T-helper 2 cell treated with Interferon-gamma antibody and Interleukin-4, amounts not matched to agents 5 μg/mL and 100 μg/mL, for 36 hours (primary cell): ENCODE results near the gene GGTLC2.
A peak's percentile ranks its signal among the peaks of the same experiment; 100 is the strongest.
"Not testable (repeated sequence)": the region's sequence is repeated elsewhere in the genome, so short reads cannot be mapped to it uniquely, and the experiment has no call there.

Experiments
- DNase-seq: peaks from one replicate; pipeline ENCODE4 v3.0.0; 2021; ENCODE audit warnings: low spot score
- H3K27ac Mint-ChIP-seq: one replicate; pipeline ENCODE4 v1.8.0; 2021; ENCODE audit warnings: mild to moderate bottlenecking, mixed read lengths
- H3K27me3 Mint-ChIP-seq: one replicate; pipeline ENCODE4 v1.8.0; 2021; ENCODE audit warnings: low read depth, mixed read lengths
- H3K36me3 Mint-ChIP-seq: one replicate; pipeline ENCODE4 v1.8.0; 2021; ENCODE audit warnings: low read depth, mixed read lengths
- H3K4me1 Mint-ChIP-seq: one replicate; pipeline ENCODE4 v1.8.0; 2021; ENCODE audit warnings: low read depth, mixed read lengths
- H3K4me3 Mint-ChIP-seq: one replicate; pipeline ENCODE4 v1.8.0; 2022; ENCODE audit warnings: mild to moderate bottlenecking, moderate library complexity, mixed read lengths
- H3K9me3 Mint-ChIP-seq: one replicate; pipeline ENCODE4 v1.8.0; 2021; ENCODE audit warnings: mixed read lengths

GGTLC2 gene

DNA sequence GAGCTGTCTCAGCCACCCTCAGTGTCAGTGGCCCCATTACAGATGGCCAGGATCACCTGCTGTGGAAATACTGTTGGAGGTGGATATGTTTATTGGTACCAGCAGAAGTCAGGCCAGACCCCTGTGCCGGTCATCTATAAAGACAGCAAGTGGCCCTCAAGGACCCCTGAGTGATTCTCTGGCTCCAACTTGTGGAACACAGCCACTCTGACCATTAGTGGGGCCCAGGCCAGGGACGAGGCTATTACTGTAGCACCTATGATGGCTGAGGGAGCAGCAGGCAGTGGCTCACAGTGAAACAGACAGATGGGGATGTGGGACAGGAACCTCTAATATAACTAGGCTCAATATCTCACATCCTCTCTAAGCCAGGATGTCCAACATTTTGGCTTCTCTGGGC, 25.5 kb upstream of the GGTLC2 start:
- no peaks in the 10 kb centered on the region for H3K36me3 Mint-ChIP-seq
- H3K4me1 Mint-ChIP-seq: peaks cover 10% of the 10 kb centered on the region
- no peaks in the 10 kb centered on the region for H3K27me3 Mint-ChIP-seq
- H3K27ac Mint-ChIP-seq: no peak overlapping the region
- H3K4me3 Mint-ChIP-seq: no peak overlapping the region
- no peaks in the 10 kb centered on the region for H3K9me3 Mint-ChIP-seq
- DNase-seq: no peak

DNA sequence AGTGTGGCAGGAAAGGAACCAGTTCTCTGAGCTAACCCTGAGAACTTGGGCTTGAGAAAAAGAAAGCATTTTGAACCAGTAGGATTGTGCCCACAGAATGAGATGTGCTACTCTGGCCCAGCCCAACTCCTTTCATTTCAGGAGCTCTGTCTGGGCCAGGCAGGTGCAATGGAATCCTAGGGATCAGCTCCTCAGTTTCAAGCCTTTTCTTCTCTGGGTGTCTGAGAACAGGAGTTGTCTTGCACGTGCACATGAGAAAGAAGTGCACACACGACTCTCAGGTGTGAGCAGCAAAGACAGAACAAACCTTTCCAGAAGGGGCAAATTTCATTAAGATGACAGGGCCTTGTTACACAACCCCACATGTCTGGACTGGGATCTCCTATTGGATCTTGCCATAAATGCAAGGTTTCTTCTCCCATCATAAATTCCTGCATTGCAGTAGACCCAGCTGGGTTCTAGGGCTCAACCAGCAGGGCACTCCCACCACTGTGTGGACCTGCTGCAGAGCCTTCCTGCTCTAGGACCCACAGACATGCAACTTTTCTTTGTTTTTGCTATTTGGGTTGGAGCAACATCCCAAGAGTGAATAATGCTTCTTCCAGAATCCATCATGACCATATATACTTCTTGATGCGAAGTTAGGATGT, 24.5 kb upstream of the GGTLC2 start:
- Mint-ChIP-seq H3K36me3 (no peaks in the 10 kb centered on the region), H3K27me3 (no peaks in the 10 kb centered on the region), H3K27ac (no peak overlapping the region), H3K4me1 (peaks cover 10% of the 10 kb centered on the region), H3K9me3 (no peaks in the 10 kb centered on the region), H3K4me3 (no peak overlapping the region)
- no peak for DNase-seq

DNA sequence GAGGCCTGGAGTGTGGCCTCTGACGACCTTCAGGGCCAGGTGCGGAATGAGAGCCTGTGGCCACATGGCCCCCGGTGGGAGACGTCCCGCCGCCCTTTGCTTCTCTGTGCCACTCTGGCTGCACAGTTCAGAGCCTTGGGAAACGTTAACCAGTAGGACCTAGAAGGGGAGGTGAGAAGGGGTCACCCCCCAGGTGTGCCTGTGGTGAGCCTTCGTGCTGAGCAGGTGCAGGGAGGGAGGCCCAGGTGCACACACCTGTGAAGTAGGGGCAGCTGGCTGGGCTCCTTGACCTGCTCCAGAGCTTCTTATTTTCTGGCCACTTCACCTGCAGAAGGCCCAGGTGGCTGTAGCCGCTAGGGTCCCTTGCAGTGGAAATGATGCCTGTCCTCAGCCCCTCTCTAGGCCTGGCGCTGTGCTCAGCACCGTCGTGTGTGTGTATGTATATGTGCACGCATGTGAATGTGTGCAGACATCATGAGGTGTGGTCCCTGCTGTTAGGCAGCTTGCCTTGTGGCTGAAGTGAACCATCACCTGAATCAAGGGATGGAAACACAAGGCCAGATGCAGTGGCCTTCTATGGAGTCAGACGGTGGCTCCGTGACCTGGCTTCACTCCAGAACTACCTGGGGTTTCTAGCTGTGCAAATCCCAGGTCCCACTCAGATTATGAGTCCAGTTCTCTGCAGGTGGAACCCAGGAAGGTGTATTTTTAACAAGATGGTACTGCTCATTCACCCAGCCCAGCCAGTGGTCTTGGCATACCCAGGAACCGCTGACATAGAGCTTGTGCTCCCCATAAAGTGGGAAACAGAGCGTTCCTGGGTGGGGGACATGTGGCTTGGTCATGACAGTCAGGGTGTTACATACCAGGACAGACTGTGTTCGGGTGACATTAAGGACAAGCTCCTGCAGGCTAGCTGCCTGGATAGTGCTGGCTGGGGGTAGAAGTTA, 15.6 kb upstream of the GGTLC2 start:
- H3K36me3 Mint-ChIP-seq, H3K9me3 Mint-ChIP-seq, H3K27me3 Mint-ChIP-seq, H3K4me1 Mint-ChIP-seq, DNase-seq, H3K4me3 Mint-ChIP-seq, H3K27ac Mint-ChIP-seq: not testable (repeated sequence)

DNA sequence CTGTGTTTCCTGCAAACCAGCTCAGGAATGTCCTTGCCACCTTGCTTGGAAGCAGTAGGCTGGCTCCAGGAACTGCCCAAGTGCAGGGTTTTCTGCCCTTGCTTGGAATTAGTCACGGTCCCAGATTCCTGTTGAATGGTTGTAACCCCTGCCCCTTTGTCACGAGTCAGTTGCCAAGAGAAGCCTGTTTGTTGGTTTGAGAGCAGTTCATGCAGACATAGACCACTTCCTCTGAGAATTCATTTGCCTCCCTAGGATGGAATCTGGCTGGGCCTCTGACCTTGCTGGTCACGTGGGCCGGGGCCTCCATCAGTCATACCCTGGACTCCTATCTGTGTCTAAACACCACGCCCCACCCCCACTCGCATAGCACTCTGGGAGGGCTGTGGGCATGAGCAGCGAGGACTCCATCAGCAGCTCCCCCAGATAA, 13.2 kb upstream of the GGTLC2 start:
- not testable (repeated sequence) for H3K4me1 Mint-ChIP-seq, H3K36me3 Mint-ChIP-seq, H3K9me3 Mint-ChIP-seq, H3K27me3 Mint-ChIP-seq, DNase-seq, H3K27ac Mint-ChIP-seq, H3K4me3 Mint-ChIP-seq

DNA sequence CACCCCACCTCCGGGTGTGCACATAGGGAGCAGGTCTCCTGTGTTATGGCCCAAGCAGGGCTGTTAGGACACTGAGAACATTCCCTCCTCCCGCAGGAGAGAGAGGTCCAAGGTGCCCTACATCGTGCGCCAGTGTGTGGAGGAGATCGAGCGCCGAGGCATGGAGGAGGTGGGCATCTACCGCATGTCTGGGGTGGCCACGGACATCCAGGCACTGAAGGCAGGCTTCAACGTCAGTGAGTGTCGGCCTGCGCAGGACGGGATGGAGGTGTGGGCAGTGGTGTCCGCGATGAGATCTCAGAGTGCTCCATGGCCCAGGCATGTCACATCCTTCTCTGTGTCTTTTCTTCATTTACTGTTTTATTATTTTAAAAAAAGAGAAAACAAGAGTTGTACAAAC, 12.2 kb upstream of the GGTLC2 start:
- H3K27ac Mint-ChIP-seq, H3K9me3 Mint-ChIP-seq, H3K27me3 Mint-ChIP-seq, H3K4me1 Mint-ChIP-seq, H3K4me3 Mint-ChIP-seq, DNase-seq, H3K36me3 Mint-ChIP-seq: not testable (repeated sequence)

DNA sequence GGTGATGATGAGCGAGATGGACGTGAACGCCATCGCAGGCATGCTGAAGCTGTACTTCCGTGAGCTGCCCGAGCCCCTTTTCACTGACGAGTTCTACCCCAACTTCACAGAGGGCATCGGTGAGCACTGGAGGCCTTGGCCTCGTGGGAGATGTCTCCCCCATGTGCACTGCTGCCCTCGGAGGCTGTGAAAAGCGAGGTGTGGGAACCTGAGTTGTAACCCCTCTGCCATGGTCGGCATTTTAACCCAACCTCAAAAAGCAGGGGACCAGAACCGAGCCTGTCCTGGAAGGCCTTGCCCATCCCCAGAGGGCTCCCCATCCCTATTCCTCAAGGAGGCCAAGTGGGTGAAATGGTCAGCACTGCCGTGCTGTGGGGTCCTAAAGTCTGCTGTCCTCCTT, 10.9 kb upstream of the GGTLC2 start:
- H3K36me3 Mint-ChIP-seq, DNase-seq, H3K4me3 Mint-ChIP-seq, H3K27me3 Mint-ChIP-seq, H3K9me3 Mint-ChIP-seq, H3K4me1 Mint-ChIP-seq, H3K27ac Mint-ChIP-seq: not testable (repeated sequence)

DNA sequence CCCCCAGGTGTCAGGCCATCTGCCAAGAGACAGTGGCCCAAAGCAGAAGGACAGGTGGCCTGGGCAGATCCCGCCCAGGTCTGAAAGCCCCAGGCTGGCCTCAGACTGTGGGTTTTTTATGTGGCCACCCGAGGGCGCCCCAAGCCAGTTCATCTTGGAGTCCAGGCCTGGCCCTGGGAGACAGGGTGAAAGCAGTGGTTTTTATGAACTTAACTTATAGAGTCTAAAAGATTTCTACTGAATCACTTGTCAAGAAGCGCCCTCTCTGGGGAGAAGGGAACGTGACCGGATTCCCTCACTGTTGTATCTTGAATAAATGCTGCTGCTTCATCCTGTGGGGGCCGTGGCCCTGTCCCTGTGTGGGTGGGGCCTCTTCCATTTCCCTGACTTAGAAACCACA, 8.2 kb upstream of the GGTLC2 start:
- peak; percentile 37 for DNase-seq
- H3K27ac Mint-ChIP-seq: not testable (repeated sequence)

DNA sequence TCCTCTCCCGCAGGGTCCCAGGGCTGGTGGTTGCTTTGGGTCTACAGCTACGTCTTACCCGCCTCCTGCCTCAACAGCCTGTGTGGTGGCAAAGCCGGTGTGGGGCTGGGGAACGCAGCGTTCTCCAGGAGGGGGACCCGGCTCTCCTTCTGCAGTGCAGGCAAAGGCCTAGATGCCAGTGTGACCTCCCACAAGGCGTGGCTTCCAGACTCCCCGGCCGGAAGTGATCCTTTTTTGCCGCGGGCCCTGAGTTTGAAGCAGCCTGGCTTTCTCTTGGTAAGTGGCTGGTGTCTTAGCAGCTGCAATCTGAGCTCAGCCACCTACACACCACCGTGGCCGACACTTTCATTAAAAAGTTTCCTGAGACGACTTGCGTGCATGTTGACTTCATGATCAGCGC, 6.1 kb upstream of the GGTLC2 start:
- H3K4me1 Mint-ChIP-seq, H3K36me3 Mint-ChIP-seq, H3K27ac Mint-ChIP-seq, DNase-seq, H3K4me3 Mint-ChIP-seq, H3K9me3 Mint-ChIP-seq, H3K27me3 Mint-ChIP-seq: not testable (repeated sequence)

More for the DNA sequence above, 8.2 kb upstream of the GGTLC2 start:
- H3K4me1 Mint-ChIP-seq, H3K4me3 Mint-ChIP-seq, H3K9me3 Mint-ChIP-seq, H3K36me3 Mint-ChIP-seq, H3K27me3 Mint-ChIP-seq: not testable (repeated sequence)

DNA sequence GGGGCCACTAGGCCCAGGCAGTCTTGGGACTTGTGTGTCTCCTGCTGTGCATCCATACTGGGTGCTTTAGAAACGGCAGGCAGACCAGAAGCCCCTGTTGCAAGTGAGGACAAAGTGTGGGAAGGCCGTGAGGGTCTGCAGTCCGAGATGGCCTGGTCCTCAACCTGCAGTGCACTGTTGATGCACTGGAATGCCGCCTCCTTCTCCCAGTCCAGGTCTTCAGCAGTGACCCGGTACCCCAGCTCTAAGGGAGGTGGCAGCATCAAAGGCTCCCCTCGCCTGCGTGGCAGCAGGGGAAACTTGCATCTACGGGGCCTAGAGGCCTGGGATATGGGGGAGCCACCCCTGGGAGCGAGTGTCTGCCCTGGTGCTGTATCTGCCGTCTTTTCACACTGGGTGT, 2.2 kb upstream of the GGTLC2 start:
- not testable (repeated sequence) for H3K9me3 Mint-ChIP-seq, H3K27ac Mint-ChIP-seq, H3K27me3 Mint-ChIP-seq, H3K4me3 Mint-ChIP-seq, H3K36me3 Mint-ChIP-seq, H3K4me1 Mint-ChIP-seq, DNase-seq

DNA sequence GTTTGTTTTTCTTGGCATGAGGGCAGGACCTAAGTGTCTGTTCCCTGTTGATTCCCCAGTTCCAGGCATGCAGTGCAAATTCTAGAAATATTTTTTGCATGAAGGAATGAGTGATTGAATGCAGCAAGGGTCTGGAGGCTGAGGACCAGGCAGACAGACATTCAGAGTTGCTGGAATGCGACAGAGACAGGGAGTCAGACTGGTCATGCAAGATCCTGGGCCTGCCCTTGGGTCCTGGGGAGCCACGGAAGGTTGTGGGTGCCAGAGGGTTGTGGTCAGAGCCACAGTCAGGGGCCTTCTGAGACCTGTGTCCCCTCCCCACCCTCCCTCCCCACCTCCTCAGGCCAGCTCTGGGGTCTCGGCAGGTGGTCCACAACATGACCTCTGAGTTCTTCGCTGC, 1.6 kb downstream of the GGTLC2 start:
- not testable (repeated sequence) for DNase-seq, H3K27me3 Mint-ChIP-seq, H3K27ac Mint-ChIP-seq, H3K36me3 Mint-ChIP-seq, H3K4me1 Mint-ChIP-seq, H3K4me3 Mint-ChIP-seq, H3K9me3 Mint-ChIP-seq

DNA sequence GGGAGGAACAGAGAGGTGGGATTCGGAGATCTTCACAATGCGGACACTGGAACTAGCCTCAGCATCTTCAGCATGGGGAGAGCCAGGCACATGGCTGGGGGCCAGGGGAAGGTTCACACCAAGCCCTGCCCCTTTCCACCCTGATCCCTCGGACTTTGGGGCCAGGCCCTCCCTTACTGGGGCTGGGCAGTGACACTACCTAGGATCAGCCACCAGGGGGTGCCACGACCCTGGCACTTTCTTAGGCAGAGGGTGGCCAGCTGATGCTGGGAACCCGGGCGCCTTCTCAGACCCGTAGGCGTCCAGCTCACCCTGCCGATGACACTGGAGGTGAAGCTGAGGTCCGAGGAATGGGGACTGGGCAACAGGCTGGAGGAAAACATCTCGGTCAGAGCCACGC, 3.5 kb downstream of the GGTLC2 start:
- H3K9me3 Mint-ChIP-seq, H3K4me1 Mint-ChIP-seq, H3K36me3 Mint-ChIP-seq, H3K27ac Mint-ChIP-seq, DNase-seq, H3K27me3 Mint-ChIP-seq, H3K4me3 Mint-ChIP-seq: not testable (repeated sequence)

DNA sequence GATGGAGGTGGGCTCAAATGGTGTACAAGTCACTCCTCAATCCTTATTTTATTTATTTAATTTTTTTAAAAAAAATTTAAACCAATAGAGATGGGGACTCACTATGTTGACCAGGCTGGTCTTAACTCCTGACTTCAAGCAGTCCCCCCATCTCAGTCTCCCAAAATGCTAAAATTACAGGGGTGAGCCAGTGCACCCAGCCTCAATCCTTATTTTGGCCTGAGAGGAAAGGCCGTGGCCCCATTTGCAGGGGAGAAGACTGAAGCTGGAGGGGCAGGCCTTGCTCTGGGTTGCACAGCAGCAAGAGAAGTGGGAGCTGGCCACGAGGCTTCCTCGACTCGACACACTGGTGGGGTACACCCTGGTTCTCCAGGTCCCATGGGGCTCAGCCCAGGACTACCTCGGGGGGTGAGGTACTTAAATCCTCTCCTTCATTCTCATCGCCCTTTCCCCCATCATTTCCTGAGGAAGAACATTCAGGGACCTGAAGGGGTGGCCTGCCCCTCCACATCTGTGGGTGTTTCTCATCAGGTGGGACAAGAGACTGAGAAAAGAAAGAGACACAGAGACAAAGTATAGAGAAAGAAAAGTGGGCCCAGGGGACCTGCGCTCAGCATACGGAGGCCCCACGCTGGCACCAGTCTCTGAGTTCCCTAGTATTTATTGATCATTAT, 4.6 kb downstream of the GGTLC2 start:
- not testable (repeated sequence) for H3K9me3 Mint-ChIP-seq, DNase-seq, H3K4me3 Mint-ChIP-seq, H3K27ac Mint-ChIP-seq, H3K27me3 Mint-ChIP-seq, H3K4me1 Mint-ChIP-seq, H3K36me3 Mint-ChIP-seq

DNA sequence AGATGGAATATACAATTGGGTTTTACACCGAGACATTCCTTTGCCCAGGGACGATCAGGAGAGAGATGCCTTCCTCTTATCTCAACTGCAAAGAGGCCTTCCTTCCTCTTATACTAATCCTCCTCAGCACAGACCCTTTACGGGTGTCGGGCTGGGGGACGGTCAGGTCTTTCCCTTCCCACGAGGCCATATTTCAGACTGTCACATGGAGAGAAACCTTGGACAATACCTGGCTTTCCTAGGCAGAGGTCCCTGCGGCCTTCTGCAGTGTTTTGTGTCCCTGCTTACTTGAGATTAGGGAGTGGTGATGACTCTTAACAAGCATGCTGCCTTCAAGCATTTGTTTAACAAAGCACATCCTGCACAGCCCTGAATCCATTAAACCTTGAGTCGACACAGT, 5.3 kb downstream of the GGTLC2 start:
- not testable (repeated sequence) for H3K4me1 Mint-ChIP-seq, H3K27ac Mint-ChIP-seq

DNA sequence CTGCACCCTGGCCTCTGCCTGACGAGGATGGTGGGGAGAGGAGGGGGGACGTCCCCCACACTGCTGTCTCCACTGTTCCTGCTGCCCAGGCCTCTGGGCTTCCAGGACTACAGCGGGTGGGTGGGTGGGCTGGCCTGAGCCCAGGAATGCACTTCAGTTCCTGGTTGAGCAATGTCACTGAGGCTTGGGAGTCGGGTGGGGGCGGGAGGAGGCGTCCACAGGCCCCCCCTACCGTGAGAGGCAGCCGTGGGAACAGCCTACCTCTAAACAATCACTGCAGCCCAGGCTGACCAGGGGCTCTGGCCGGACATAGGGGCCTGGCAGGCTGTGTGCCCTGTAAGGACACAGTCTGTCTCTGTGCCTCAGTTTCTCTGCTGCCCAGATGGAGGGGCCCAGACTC, 6.0 kb downstream of the GGTLC2 start:
- H3K27ac Mint-ChIP-seq, DNase-seq, H3K9me3 Mint-ChIP-seq, H3K4me3 Mint-ChIP-seq, H3K4me1 Mint-ChIP-seq, H3K36me3 Mint-ChIP-seq, H3K27me3 Mint-ChIP-seq: not testable (repeated sequence)

More for the DNA sequence above, 5.3 kb downstream of the GGTLC2 start:
- H3K4me3 Mint-ChIP-seq, H3K9me3 Mint-ChIP-seq, H3K27me3 Mint-ChIP-seq, H3K36me3 Mint-ChIP-seq, DNase-seq: not testable (repeated sequence)
